C4-2B (cell line): ENCODE data around the gene ACR.

Experiments used
- H3K27ac ChIP-seq: fragments of 450-650 bp; 2 replicates; pipeline ENCODE4 v1.5.1; 2017
- ZFX ChIP-seq: fragments of 450-650 bp; IDR thresholded peaks from 2 replicates; pipeline ENCODE4 v1.6.1; 2017
- TF ChIP-seq, protein P1 (sequence below): fragments of 450-650 bp; conservative IDR thresholded peaks from 2 replicates; pipeline ENCODE4 v1.5.1; 2017; ENCODE audit warnings: mild to moderate bottlenecking

The ACR gene

DNA sequence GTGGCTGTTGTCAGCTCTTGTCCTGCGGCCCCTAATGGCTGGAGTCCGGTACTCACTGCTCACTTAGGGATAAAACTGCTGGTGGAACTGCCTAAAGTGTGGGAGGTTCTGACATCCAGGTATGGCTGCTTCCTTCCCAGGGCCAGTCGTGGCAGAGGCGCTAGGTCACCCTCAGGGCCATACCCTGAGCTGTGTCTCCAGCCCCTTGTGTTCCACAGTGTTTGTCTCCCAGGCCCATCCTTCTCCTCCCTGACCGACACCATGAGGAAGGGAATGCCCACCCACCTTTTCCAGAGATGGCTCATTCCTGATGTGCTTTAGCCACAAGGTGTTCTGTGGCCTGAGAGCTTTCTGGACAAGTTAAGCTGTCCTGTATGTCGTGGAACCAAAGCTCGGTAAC lies 12.4 kb upstream of the ACR start:
- TF ChIP-seq, protein P1, sequence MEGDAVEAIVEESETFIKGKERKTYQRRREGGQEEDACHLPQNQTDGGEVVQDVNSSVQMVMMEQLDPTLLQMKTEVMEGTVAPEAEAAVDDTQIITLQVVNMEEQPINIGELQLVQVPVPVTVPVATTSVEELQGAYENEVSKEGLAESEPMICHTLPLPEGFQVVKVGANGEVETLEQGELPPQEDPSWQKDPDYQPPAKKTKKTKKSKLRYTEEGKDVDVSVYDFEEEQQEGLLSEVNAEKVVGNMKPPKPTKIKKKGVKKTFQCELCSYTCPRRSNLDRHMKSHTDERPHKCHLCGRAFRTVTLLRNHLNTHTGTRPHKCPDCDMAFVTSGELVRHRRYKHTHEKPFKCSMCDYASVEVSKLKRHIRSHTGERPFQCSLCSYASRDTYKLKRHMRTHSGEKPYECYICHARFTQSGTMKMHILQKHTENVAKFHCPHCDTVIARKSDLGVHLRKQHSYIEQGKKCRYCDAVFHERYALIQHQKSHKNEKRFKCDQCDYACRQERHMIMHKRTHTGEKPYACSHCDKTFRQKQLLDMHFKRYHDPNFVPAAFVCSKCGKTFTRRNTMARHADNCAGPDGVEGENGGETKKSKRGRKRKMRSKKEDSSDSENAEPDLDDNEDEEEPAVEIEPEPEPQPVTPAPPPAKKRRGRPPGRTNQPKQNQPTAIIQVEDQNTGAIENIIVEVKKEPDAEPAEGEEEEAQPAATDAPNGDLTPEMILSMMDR, result no peak
- TF ChIP-seq ZFX, result no peak
- H3K27ac ChIP-seq, result no peak overlapping the region

DNA sequence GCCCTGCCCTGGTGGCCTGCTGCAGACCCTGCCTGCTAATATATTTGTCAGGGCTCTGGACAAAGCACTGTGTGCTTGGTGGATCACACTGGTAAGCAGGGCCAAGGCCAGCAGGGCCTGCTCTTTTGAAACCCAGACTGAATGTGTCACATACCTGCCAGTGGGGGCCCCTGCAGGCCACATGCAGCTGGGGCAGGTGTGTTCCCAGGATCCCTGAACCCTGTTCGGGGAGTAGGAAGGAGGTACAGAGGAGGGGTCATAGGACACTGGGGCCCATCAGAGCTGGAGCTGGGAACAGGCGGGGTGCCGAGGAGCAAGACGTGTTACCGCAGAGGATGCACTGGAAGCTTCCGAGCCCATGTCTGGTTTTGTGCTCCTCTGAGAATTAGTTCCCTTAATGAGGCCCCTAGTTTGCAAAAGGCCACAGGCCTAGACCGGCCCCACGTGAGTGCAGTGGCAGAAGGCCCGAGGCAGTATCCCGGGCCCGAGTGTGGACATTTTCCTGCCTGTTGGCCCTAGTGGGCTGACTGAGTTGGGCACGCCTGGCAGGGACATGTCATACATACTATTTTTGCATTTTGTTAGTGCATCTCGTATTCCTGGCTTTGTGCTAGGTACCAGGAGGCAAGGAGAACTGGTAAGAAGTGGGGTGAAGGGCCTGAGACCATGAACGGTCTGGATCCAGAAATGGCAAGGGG lies 11.2 kb upstream of the ACR start:
- H3K27ac ChIP-seq, result no peak overlapping the region
- no peak for TF ChIP-seq ZFX
- TF ChIP-seq, protein P1, result no peak

DNA sequence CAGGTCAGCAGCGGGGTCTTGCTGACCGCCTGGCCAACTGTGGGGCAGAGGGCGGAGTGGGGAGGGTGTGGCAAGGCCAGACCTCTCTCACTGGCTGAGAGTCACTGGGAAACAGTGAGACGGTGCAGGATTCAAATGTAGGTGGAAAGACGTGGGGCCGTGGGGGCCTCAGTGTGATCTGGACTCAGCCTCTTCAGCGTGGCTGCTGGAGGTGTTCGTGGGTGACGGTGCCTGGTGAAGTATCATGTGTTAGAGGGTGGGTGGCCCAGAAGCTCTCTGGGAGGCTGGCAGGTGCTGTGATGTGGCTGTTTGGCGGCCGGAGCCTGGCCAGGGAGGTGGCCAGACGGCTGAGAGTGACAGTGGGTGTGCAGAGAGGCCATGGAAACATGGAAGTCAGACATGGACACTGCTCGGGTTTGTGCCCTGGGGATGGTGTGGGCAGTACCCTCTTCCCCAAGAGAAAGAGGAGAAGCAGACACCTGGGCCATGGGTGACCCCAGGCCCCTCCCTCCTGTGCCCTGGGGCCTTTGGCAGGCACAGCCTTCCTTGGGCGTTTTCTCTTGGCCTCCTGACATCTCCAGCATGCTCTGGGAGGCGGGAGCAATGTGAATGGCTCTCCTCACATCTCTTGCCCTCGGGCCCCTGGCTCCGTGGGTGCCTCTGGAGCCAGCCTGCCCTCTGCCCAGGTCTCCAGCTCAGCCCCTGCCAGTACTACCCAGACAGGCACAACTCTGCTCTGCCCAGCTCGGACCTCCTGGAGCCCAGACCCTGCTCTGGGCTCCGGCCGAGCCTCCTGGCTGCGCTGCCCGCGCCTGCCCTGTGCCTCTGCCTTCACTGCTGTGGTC lies 10.1 kb upstream of the ACR start:
- TF ChIP-seq, protein P1, result no peak
- TF ChIP-seq ZFX, result no peak
- no peak overlapping the region for H3K27ac ChIP-seq

DNA sequence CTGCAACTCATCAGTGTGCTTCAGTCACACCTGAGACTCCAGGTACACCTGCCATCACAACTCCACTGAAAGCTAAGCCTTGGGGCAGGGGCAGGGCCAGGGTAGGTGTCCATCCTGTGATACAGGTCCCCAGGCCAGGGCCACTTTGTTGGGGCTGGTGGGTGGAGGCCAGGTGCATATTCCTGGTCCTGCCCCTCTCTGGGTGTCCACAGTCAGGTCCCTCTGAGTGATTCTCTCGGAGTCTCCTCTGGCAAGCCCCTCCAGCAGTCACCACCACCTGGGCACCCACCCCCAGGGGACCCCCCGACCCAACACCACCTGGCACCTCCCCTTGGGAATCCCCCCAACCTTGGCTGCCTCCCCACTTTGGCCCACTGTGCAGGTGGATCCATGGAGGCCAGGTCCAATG lies 9.5 kb upstream of the ACR start:
- H3K27ac ChIP-seq, result no peak overlapping the region
- TF ChIP-seq, protein P1, result no peak
- TF ChIP-seq ZFX, result no peak

DNA sequence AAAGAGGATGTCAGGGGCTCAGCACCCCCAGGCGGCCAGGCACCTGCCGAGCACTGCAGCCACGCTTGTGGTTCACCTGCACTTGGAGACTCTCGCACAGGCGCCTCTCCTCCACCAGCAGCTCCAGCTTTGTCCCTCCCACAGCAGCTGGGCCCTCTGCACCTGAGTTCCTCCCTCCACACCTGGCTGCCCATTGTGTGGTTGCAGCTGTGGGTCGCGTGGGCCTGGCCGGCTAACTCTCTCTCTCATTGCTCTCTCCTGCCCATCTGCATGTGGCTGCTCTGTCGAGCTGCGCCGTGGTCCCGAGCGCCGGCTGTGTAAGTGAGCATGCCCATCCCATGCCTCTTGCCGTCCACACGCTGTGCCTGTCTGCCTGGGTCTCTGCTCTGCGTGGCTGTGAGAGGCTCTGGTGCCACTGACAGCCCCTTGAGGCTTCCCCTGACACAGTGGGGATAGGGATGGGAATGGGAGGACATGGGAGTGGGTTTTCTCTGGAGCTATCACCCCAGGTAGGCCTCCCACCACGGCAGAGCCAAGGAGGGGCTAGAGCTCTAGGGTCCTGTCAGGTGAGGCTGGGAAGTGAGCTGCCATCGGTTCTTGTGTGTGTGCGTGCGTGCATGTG lies 8.5 kb upstream of the ACR start:
- TF ChIP-seq, protein P1, result no peak
- no peak for TF ChIP-seq ZFX
- no peak overlapping the region for H3K27ac ChIP-seq

DNA sequence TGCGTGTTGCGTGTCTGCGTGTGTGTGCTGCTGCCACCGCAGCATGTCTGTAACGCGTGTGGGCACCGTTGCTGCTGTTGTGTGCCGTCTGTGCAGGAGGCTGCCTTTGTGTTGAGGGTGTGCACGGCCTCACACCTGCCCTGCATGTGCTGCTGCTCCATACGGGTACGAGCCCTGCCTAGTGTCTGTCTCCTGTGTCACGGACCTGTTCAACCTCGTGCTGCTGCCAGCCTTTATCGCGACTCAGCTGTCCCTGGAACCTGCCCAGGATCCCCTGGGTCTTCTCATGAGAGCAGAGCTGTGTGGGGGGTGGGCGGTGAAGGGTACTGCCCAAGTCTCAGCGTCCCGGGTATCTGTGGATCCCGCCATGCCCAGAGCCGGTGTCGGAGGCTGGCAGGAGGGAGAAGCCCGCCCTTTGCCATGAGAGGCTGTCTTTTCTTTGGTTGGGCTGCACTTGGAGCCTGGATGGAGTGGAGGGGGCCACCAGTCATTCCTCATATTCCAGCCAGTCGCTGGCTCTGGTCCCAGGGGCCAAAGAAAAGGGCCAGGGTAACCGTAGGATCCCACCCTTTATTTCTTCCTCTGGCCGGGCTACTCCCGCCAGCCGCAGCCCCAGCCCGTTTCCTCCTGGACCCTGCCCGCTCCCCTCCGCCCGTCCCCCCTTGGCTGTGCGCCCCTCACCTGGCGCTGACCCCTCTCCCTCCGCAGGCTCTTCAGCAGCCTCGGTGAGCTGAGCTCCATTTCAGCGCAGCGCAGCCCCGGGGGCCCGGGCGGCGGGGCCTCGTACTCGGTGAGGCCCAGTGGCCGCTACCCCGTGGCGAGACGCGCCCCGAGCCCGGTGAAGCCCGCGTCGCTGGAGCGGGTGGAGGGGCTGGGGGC lies 7.8 kb upstream of the ACR start:
- TF ChIP-seq, protein P1, result no peak
- no peak for TF ChIP-seq ZFX
- no peak overlapping the region for H3K27ac ChIP-seq
